SIG-M5 (cell line): ENCODE results near the gene LSM12.
A peak's percentile ranks its signal among the peaks of the same experiment; 100 is the strongest.
"Not testable (repeated sequence)": the region's sequence is repeated elsewhere in the genome, so short reads cannot be mapped to it uniquely, and the experiment has no call there.

ENCODE experiments used
- DNase-seq: peaks from one replicate; lab custom pipeline; 2025; lab: John Stamatoyannopoulos, UW

LSM12 gene

GRCh38 chr17:44044071-44044470, 22.4 kb downstream of the LSM12 start:
- DNase-seq = no peak

- DNase-seq = no peak
Measured at GRCh38 chr17:44043272-44043696, 23.2 kb downstream of the LSM12 start.

GRCh38 chr17:44039829-44040635, 26.4 kb downstream of the LSM12 start:
- DNase-seq = no peak

- DNase-seq = no peak
Measured at GRCh38 chr17:44038604-44039011, 27.9 kb downstream of the LSM12 start.

- DNase-seq = no peak
Measured at GRCh38 chr17:44037471-44037870, 29.0 kb downstream of the LSM12 start.

GRCh38 chr17:44034688-44035087, 31.8 kb downstream of the LSM12 start:
- not testable (repeated sequence) for DNase-seq

- no peak for DNase-seq
Measured at GRCh38 chr17:44033861-44034408, 32.5 kb downstream of the LSM12 start.

- DNase-seq = no peak
Measured at GRCh38 chr17:44030482-44030881, 36.0 kb downstream of the LSM12 start.

GRCh38 chr17:44029736-44030135, 36.7 kb downstream of the LSM12 start:
- DNase-seq = no peak

- DNase-seq = no peak
Measured at GRCh38 chr17:44024853-44025252, 41.6 kb downstream of the LSM12 start.

GRCh38 chr17:44024271-44024663, 42.2 kb downstream of the LSM12 start:
- DNase-seq = no peak

GRCh38 chr17:44023545-44024270, 42.8 kb downstream of the LSM12 start:
- no peak for DNase-seq

GRCh38 chr17:44022246-44022645, 44.2 kb downstream of the LSM12 start:
- no peak for DNase-seq

GRCh38 chr17:44021227-44021626, 45.2 kb downstream of the LSM12 start:
- DNase-seq = not testable (repeated sequence)

GRCh38 chr17:44014437-44015172, 51.9 kb downstream of the LSM12 start, which contains the start of gene TMEM101:
Gene TMEM101, minus strand, starts transcription at chr17:44014963. Its CDS starts 11 bp downstream, at chr17:44014952.
- peak; percentile 73 for DNase-seq

- no peak for DNase-seq
Measured at GRCh38 chr17:44014133-44014436, 52.4 kb downstream of the LSM12 start.

GRCh38 chr17:44012874-44013273, 53.6 kb downstream of the LSM12 start:
- DNase-seq = no peak

GRCh38 chr17:44012391-44012790, 54.1 kb downstream of the LSM12 start:
- DNase-seq = no peak

- DNase-seq = no peak
Measured at GRCh38 chr17:44011876-44012275, 54.6 kb downstream of the LSM12 start.

GRCh38 chr17:44010966-44011647, 55.4 kb downstream of the LSM12 start:
- DNase-seq = no peak

- DNase-seq = no peak
Measured at GRCh38 chr17:44008205-44008909, 58.1 kb downstream of the LSM12 start.
